Gastroesophageal sphincter (tissue), 4 donors: ENCODE results near the gene SLC2A11. TPM values are rescaled to one million over a fixed set of nuclear protein-coding genes. Genes with fewer than 3 reads are reported as not detected.
A peak's percentile ranks its signal among the peaks of the same experiment; 100 is the strongest.

Experiments
- ATAC-seq: fragments of 150-250 bp; one replicate; pipeline ENCODE4 v1.9.1; 2016; ENCODE audit warnings: mild to moderate bottlenecking, moderate library complexity
- H3K27ac ChIP-seq, 4 donors: fragments of 200-600 bp; sonication (generic) in 3 of 4; 1 replicate in 3 of 4; 2 replicates in 1 of 4; pipeline ENCODE4 v1.5.1; 2016 to 2019
- H3K27me3 ChIP-seq: fragments of 200-600 bp; sonication (generic); one replicate; pipeline ENCODE4 v1.5.1; 2019
- H3K36me3 ChIP-seq, 2 donors: fragments of 200-600 bp; sonication (generic); one replicate each; pipeline ENCODE4 v1.5.1; 2019; ENCODE audit warnings: control low read depth in 1 of 2
- H3K4me1 ChIP-seq, 3 donors: fragments of 200-600 bp; sonication (generic); 1 replicate in 2 of 3; 2 replicates in 1 of 3; pipeline ENCODE4 v1.5.1; 2016 to 2019; ENCODE audit warnings: control low read depth in 2 of 3
- H3K4me3 ChIP-seq, 2 donors: fragments of 200-600 bp; sonication (generic); one replicate each; pipeline ENCODE4 v1.5.1; 2019; ENCODE audit warnings: mild to moderate bottlenecking in 1 of 2, moderate library complexity in 1 of 2
- H3K9me3 ChIP-seq, 3 donors: fragments of 200-600 bp; sonication (generic); one replicate each; pipeline ENCODE4 v1.5.1; 2017 to 2019; ENCODE audit warnings: control low read depth in 2 of 3
- EP300 ChIP-seq: sonication (generic); formaldehyde crosslinking; IDR thresholded peaks from one replicate; pipeline ENCODE4 v1.6.1; 2017; ENCODE audit warnings: antibody characterized with exemption, mild to moderate bottlenecking
- POLR2A ChIP-seq, 2 donors: fragments of 450-650 bp; IDR thresholded peaks; one replicate each; pipeline ENCODE4 v1.6.1; 2017; ENCODE audit warnings: antibody characterized with exemption in 2 of 2, mild to moderate bottlenecking in 2 of 2, moderate library complexity in 1 of 2
- POLR2AphosphoS5 ChIP-seq: sonication (generic); formaldehyde crosslinking; IDR thresholded peaks from one replicate; pipeline ENCODE4 v1.6.1; 2017; ENCODE audit warnings: antibody characterized with exemption
- WGBS, 2 donors: methylation state at CpG; one replicate each; pipeline ENCODE4 v1.1.5; 2018; ENCODE audit warnings: low coverage in 1 of 2; 5-methylcytosine and 5-hydroxymethylcytosine counted together
- total RNA-seq, 4 donors: library from RNA; depleted of rRNA; stranded (reverse); fragments of >200 nt; gene quantifications; one replicate each; pipeline ENCODE4 v1.1.0, GENCODE V29; 2016
- TF ChIP-seq, protein P1 (sequence below), 4 experiments: fragments of 200-600 bp in 2 of 4; fragments of 450-650 bp in 2 of 4; sonication (generic) in 1 of 4; IDR thresholded peaks; one replicate each; pipeline ENCODE4 v1.5.1; 2017 to 2019; ENCODE audit warnings: antibody characterized with exemption in 4 of 4, mild to moderate bottlenecking in 2 of 4, moderate library complexity in 2 of 4

Gene SLC2A11
- total RNA-seq, 4 donors from 2014 or later: 7.3 to 39.8 (median 18.8) TPM

DNA sequence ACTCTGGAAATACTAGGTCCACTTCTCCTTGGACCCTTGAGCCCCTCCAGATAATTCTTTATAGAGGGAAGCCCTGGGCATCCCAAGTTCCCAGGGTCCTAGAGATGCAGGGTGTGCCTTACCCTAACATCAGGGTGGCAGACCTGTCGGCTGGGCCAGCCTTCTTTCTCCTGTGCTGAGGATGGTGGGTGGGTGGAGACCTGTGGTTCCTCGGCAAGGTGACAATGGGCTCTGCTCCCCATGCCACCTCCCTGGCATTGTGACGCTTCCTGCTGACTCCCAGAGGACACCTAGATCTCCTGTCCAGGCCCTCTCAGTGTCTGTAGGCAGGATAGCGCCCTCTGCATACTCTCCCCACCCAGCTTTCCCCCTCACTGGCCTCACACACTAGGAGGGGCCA lies 15.1 kb upstream of the SLC2A11 start:
- Histone ChIP-seq H3K36me3 (peaks cover 0 to 1% of the 10 kb centered on the region in 2 donors), H3K27me3 (no peaks in the 10 kb centered on the region), H3K4me3 (no peak overlapping the region), H3K9me3 (no peaks in the 10 kb centered on the region), H3K4me1 (peaks cover 0 to 54% (median 17%) of the 10 kb centered on the region in 3 donors), H3K27ac (no peak overlapping the region)
- no peak for ATAC-seq
- WGBS, 2 donors: 90% methylated on average over 1 of the region's 4 CpGs; no CpG with 5 or more reads in 1 of the 2 donors
- TF ChIP-seq POLR2AphosphoS5 (no peak), EP300 (no peak), POLR2A (IDR thresholded peaks at IDR 0.05) (no peak)
- TF ChIP-seq, protein P1, sequence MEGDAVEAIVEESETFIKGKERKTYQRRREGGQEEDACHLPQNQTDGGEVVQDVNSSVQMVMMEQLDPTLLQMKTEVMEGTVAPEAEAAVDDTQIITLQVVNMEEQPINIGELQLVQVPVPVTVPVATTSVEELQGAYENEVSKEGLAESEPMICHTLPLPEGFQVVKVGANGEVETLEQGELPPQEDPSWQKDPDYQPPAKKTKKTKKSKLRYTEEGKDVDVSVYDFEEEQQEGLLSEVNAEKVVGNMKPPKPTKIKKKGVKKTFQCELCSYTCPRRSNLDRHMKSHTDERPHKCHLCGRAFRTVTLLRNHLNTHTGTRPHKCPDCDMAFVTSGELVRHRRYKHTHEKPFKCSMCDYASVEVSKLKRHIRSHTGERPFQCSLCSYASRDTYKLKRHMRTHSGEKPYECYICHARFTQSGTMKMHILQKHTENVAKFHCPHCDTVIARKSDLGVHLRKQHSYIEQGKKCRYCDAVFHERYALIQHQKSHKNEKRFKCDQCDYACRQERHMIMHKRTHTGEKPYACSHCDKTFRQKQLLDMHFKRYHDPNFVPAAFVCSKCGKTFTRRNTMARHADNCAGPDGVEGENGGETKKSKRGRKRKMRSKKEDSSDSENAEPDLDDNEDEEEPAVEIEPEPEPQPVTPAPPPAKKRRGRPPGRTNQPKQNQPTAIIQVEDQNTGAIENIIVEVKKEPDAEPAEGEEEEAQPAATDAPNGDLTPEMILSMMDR (IDR thresholded peaks at IDR 0.05): no peak

DNA sequence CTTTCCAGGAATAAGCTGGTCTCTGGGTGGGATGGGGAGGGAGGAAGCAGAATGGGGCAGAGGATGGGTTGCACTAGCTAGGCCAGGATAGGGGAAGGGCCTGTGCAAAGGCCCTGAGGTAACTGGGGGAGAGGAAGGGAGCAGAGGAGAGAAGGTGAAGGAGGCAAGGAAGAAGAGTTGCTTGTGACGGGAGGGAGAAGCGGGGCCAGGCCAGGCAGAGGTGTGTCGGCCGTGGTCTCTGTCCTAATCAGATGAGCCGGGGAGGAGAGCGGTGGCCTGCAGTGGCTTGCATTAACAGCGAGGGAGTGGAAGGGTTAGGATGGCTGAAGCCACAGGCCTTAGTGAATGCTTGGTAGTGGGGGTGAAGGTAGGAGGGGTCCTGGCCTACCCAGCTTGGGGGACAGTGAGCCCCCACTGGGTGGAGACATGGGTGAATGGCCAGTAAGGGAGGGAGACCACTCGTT lies 12.9 kb upstream of the SLC2A11 start:
- TF ChIP-seq POLR2A (IDR thresholded peaks at IDR 0.05) (no peak), EP300 (no peak), POLR2AphosphoS5 (no peak)
- TF ChIP-seq, protein P1 (IDR thresholded peaks at IDR 0.05): no peak
- Histone ChIP-seq H3K4me1 (peaks cover 0 to 41% (median 7%) of the 10 kb centered on the region in 3 donors), H3K27me3 (no peaks in the 10 kb centered on the region), H3K27ac (no peak overlapping the region), H3K9me3 (no peaks in the 10 kb centered on the region), H3K4me3 (no peak overlapping the region), H3K36me3 (no peaks in the 10 kb centered on the region)
- ATAC-seq: no peak
- 74 to 84% methylated on average over 7 to 8 of the region's 8 CpGs for WGBS, 2 donors

DNA sequence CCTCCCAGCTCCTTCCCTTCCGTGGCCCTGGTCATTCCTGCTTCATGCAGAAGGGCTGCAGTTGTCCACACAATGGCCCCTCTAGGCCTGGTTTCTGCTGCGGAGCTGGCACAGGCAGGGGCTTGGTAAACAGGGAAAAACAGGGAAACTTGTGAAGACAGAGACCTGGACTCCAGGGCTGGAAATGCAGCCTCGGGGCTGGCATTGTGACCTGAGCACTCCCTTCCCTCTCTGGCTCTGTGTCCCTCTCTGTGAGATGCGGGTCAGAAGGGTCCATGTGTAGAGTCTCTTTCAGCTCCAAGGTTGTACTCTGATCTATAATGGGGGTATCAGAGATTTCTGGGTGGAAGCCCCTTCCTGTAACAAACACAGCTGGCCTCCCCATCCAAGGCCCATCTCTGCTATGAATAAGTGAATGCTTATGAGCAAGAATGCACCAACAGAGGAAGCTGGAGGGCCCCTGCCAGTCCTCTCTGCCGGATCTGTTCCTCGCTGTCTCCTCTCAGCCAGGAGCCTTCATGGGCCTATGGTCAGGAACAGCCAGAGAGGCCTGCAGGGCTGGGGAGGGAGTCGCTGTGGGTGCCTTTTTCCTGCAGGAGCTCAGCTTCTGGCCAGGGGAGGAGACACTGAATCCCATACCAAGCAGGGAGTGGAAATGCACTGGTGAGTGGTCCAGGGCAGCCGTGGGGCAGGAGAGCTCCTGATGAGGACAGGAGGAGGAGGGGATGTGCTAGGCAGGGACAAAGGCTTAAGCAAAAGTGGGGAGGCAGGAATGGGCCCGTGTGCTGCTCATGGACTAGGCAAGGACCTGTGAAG lies 12.2 kb upstream of the SLC2A11 start:
- ATAC-seq: no peak
- WGBS, 2 donors: 51% methylated on average over 2 of the region's 9 CpGs; no CpG with 5 or more reads in 1 of the 2 donors
- no peaks in the 10 kb centered on the region for H3K36me3 ChIP-seq
- no peaks in the 10 kb centered on the region for H3K27me3 ChIP-seq
- H3K4me1 ChIP-seq: peaks cover 0 to 41% (median 8%) of the 10 kb centered on the region in 3 donors
- no peak overlapping the region for H3K4me3 ChIP-seq
- TF ChIP-seq, protein P1 (IDR thresholded peaks at IDR 0.05): no peak
- TF ChIP-seq POLR2AphosphoS5: no peak
- H3K27ac ChIP-seq: peak overlapping the region in 1 of 4 donors; percentile 35
- H3K9me3 ChIP-seq: no peaks in the 10 kb centered on the region

DNA sequence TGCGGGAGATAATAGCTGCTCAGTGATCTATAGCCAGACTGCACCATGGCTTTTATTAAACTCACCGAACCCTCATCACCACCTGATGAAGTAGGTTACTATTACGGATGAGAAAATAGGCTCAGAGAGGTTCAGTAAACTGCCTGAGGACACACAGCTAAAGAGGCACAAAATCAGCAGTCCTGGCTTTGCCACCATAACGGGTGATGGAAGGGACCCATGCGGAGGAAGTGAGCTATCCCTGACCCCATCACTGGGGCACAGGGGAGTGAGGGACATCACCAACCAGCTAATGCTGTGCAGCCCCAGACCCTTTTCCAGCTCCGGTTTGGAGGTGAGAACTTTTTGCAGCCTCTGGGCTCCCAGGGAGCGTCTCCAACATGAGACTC lies 11.6 kb upstream of the SLC2A11 start:
- no peak overlapping the region for H3K4me3 ChIP-seq
- TF ChIP-seq POLR2AphosphoS5 (no peak), POLR2A (IDR thresholded peaks at IDR 0.05) (no peak), EP300 (no peak)
- TF ChIP-seq, protein P1 (IDR thresholded peaks at IDR 0.05): no peak
- WGBS, 2 donors: 60 to 77% methylated on average over 3 to 6 of the region's 7 CpGs
- peaks cover 0 to 41% (median 8%) of the 10 kb centered on the region in 3 donors for H3K4me1 ChIP-seq
- peak overlapping the region in 2 of 4 donors; percentile 19 to 35 for H3K27ac ChIP-seq
- H3K36me3 ChIP-seq: no peaks in the 10 kb centered on the region
- ATAC-seq: no peak
- no peaks in the 10 kb centered on the region for H3K9me3 ChIP-seq
- H3K27me3 ChIP-seq: no peaks in the 10 kb centered on the region
